ENCODE results near the gene ZC3H8. TPM values are rescaled to one million over a fixed set of nuclear protein-coding genes. Genes with fewer than 3 reads are reported as not detected.

ZC3H8 gene
- total RNA-seq, 1 donor from 2014 or later = 6.4 TPM

GRCh38 chr2:112173646-112174319 lies 81.1 kb downstream of the ZC3H8 start:
- Mint-ChIP-seq H3K4me3 (ENCODE audit: unreplicated experiment) (no peak overlapping the region), H3K36me3 (ENCODE audit: low read depth) (no peaks in the 10 kb centered on the region), H3K27me3 (ENCODE audit: low read depth) (no peaks in the 10 kb centered on the region), H3K4me1 (ENCODE audit: low read depth) (no peaks in the 10 kb centered on the region), H3K9me3 (ENCODE audit: low read depth) (no peaks in the 10 kb centered on the region), H3K27ac (ENCODE audit: unreplicated experiment) (no peak overlapping the region)
- DNase-seq (ENCODE audit: low spot score) = no peak
- no peak for TF ChIP-seq CTCF (IDR thresholded peaks at IDR 0.05)

GRCh38 chr2:112170495-112170894 lies 84.3 kb downstream of the ZC3H8 start:
- DNase-seq (ENCODE audit: low spot score) = no peak
- Mint-ChIP-seq H3K27ac (ENCODE audit: unreplicated experiment) (no peak overlapping the region), H3K9me3 (ENCODE audit: low read depth) (no peaks in the 10 kb centered on the region), H3K27me3 (ENCODE audit: low read depth) (no peaks in the 10 kb centered on the region), H3K4me3 (ENCODE audit: unreplicated experiment) (no peak overlapping the region), H3K36me3 (ENCODE audit: low read depth) (no peaks in the 10 kb centered on the region), H3K4me1 (ENCODE audit: low read depth) (no peaks in the 10 kb centered on the region)
- no peak for TF ChIP-seq CTCF (IDR thresholded peaks at IDR 0.05)

- no peaks in the 10 kb centered on the region for H3K9me3 Mint-ChIP-seq (ENCODE audit: low read depth)
- H3K27me3 Mint-ChIP-seq (ENCODE audit: low read depth) = no peaks in the 10 kb centered on the region
- peaks cover 2% of the 10 kb centered on the region for H3K4me1 Mint-ChIP-seq (ENCODE audit: low read depth)
- no peak for DNase-seq (ENCODE audit: low spot score)
- no peak overlapping the region for H3K4me3 Mint-ChIP-seq (ENCODE audit: unreplicated experiment)
- H3K27ac Mint-ChIP-seq (ENCODE audit: unreplicated experiment) = no peak overlapping the region
- TF ChIP-seq CTCF (IDR thresholded peaks at IDR 0.05) = no peak
- no peaks in the 10 kb centered on the region for H3K36me3 Mint-ChIP-seq (ENCODE audit: low read depth)
These were observed 86.3 kb downstream of the ZC3H8 start for GRCh38 chr2:112168422-112169124.

- no peak overlapping the region for H3K27ac Mint-ChIP-seq (ENCODE audit: unreplicated experiment)
- TF ChIP-seq CTCF (IDR thresholded peaks at IDR 0.05) = no peak
- H3K4me1 Mint-ChIP-seq (ENCODE audit: low read depth) = peaks cover 4% of the 10 kb centered on the region
- peak; percentile 40 for DNase-seq (ENCODE audit: low spot score)
- H3K4me3 Mint-ChIP-seq (ENCODE audit: unreplicated experiment) = no peak overlapping the region
- no peaks in the 10 kb centered on the region for H3K9me3 Mint-ChIP-seq (ENCODE audit: low read depth)
- H3K36me3 Mint-ChIP-seq (ENCODE audit: low read depth) = no peaks in the 10 kb centered on the region
- no peaks in the 10 kb centered on the region for H3K27me3 Mint-ChIP-seq (ENCODE audit: low read depth)
These were observed 87.9 kb downstream of the ZC3H8 start for GRCh38 chr2:112166806-112167499.

- TF ChIP-seq CTCF (IDR thresholded peaks at IDR 0.05) = no peak
- Mint-ChIP-seq H3K9me3 (ENCODE audit: low read depth) (no peaks in the 10 kb centered on the region), H3K4me3 (ENCODE audit: unreplicated experiment) (no peak overlapping the region), H3K27ac (ENCODE audit: unreplicated experiment) (no peak overlapping the region), H3K36me3 (ENCODE audit: low read depth) (no peaks in the 10 kb centered on the region), H3K27me3 (ENCODE audit: low read depth) (no peaks in the 10 kb centered on the region), H3K4me1 (ENCODE audit: low read depth) (peaks cover 4% of the 10 kb centered on the region)
- peak; percentile 38 for DNase-seq (ENCODE audit: low spot score)
These were observed 89.5 kb downstream of the ZC3H8 start for GRCh38 chr2:112165296-112165695.
